Calu3 (cell line): Measurements from ENCODE around the gene TUBB6. TPM values are rescaled to one million over a fixed set of nuclear protein-coding genes. Genes with fewer than 3 reads are reported as not detected.

ENCODE experiments used
- BruUV-seq: library from RNA; stranded (reverse); fragments of 400-500 nt; replicated peaks from 2 replicates; lab custom pipeline; 2021; lab: Mats Ljungman, UMichigan
- CTCF ChIA-PET: fragments of 300-600 bp; sonication (Branson Sonifier 250); formaldehyde crosslinking; loops from one replicate; lab custom pipeline; 2022; ENCODE audit warnings: antibody characterized with exemption; lab: Charles Lee
- DNase-seq: peaks from one replicate; pipeline ENCODE4 v3.0.0; 2022
- H3K27ac Mint-ChIP-seq: one replicate; pipeline ENCODE4 v1.8.0; 2022; ENCODE audit warnings: mixed read lengths; ENCODE audit not compliant: unreplicated experiment
- H3K27me3 Mint-ChIP-seq: one replicate; pipeline ENCODE4 v1.8.0; 2022; ENCODE audit warnings: mixed read lengths; ENCODE audit not compliant: unreplicated experiment
- H3K36me3 Mint-ChIP-seq: one replicate; pipeline ENCODE4 v1.8.0; 2022; ENCODE audit warnings: mild to moderate bottlenecking, moderate library complexity, mixed read lengths; ENCODE audit not compliant: insufficient read depth, unreplicated experiment
- H3K4me1 Mint-ChIP-seq: one replicate; pipeline ENCODE4 v1.8.0; 2022; ENCODE audit warnings: mild to moderate bottlenecking, low read depth, mixed read lengths; ENCODE audit not compliant: unreplicated experiment
- H3K4me3 Mint-ChIP-seq: one replicate; pipeline ENCODE4 v1.8.0; 2022; ENCODE audit warnings: mild to moderate bottlenecking, low read depth, moderate library complexity, mixed read lengths; ENCODE audit not compliant: unreplicated experiment
- H3K9me3 Mint-ChIP-seq: one replicate; pipeline ENCODE4 v1.8.0; 2022; ENCODE audit warnings: low read depth, mixed read lengths; ENCODE audit not compliant: unreplicated experiment
- intact Hi-C: fragments of 100-400 bp; cut with micrococcal nuclease; formaldehyde crosslinking; loops from one replicate; pipeline ENCODE4 v1.10.0; 2022; ENCODE audit not compliant: unreplicated experiment
- total RNA-seq: library from RNA; stranded (reverse); gene quantifications from 2 replicates; pipeline ENCODE4 v1.2.3, GENCODE V29; 2022
- TF ChIP-seq, protein P1 (sequence below): fragments of 200-600 bp; IDR thresholded peaks from one replicate; pipeline ENCODE4 v1.8.0; 2022; ENCODE audit warnings: antibody characterized with exemption; ENCODE audit not compliant: unreplicated experiment

Gene TUBB6
- total RNA-seq, 1 experiment from 2014 or later = 25.7 TPM

DNA sequence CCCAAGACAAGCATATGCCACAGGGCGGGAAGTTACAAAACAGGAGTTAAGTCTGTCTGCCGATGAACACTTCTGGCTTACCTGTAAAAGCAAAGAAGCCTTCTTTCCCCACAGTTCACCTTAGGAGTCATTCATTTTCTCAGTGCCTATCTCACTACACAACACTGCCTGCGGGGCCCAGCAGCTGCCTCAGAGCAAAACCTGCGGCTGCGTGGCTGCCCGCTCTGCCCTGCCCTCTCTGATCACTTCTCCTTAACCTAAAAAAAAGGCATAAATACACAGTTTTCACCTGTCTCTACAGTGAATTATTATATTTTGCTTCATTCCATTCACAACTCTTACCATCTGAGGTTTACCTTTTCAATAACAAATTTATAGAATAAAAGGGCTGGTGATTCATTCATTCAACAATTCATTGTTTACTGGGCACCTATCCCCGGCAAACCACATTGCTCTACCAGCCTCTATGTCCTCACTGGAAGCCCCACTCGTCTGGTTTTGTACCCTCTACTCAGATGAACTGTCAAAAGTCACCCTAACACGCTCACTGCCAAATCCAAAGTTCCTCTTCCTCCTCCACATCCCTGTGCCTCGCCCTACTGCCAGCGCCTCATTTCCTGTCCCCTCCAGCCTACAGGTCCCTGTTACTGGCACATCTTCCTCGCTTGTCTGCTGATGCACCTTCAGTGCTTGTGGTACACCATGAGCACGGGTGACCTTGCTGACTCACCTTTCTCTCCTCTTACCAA lies 37.6 kb downstream of the TUBB6 start:
- intact Hi-C loops = no loop called here
- BruUV-seq = no TSS peak
- DNase-seq = no peak
- Mint-ChIP-seq H3K4me3 (no peak overlapping the region), H3K9me3 (no peaks in the 10 kb centered on the region), H3K4me1 (no peaks in the 10 kb centered on the region), H3K27ac (peak overlapping the region; percentile 1), H3K36me3 (peaks cover 60% of the 10 kb centered on the region), H3K27me3 (no peaks in the 10 kb centered on the region)
- TF ChIP-seq, protein P1, sequence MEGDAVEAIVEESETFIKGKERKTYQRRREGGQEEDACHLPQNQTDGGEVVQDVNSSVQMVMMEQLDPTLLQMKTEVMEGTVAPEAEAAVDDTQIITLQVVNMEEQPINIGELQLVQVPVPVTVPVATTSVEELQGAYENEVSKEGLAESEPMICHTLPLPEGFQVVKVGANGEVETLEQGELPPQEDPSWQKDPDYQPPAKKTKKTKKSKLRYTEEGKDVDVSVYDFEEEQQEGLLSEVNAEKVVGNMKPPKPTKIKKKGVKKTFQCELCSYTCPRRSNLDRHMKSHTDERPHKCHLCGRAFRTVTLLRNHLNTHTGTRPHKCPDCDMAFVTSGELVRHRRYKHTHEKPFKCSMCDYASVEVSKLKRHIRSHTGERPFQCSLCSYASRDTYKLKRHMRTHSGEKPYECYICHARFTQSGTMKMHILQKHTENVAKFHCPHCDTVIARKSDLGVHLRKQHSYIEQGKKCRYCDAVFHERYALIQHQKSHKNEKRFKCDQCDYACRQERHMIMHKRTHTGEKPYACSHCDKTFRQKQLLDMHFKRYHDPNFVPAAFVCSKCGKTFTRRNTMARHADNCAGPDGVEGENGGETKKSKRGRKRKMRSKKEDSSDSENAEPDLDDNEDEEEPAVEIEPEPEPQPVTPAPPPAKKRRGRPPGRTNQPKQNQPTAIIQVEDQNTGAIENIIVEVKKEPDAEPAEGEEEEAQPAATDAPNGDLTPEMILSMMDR = no peak
- CTCF ChIA-PET = no interaction called here

GRCh38 chr18:12346240-12346565 lies 38.2 kb downstream of the TUBB6 start:
- CTCF ChIA-PET = no interaction called here
- H3K36me3 Mint-ChIP-seq = peaks cover 60% of the 10 kb centered on the region
- BruUV-seq = no TSS peak

GRCh38 chr18:12347895-12348294 lies 39.9 kb downstream of the TUBB6 start:
- no peak overlapping the region for H3K4me3 Mint-ChIP-seq
- peaks cover 51% of the 10 kb centered on the region for H3K36me3 Mint-ChIP-seq
- no peaks in the 10 kb centered on the region for H3K4me1 Mint-ChIP-seq
- TF ChIP-seq, protein P1 = no peak
- H3K27ac Mint-ChIP-seq = no peak overlapping the region
- DNase-seq = no peak
- intact Hi-C loops = no loop called here
- no peaks in the 10 kb centered on the region for H3K9me3 Mint-ChIP-seq
- CTCF ChIA-PET = interaction anchor here (0.7 kb wide), 1 partner anchor 93 kb away, joined by 3 read pairs; no protein-coding TSS in a partner anchor
- no TSS peak for BruUV-seq
- no peaks in the 10 kb centered on the region for H3K27me3 Mint-ChIP-seq

More at GRCh38 chr18:12346240-12346565, 38.2 kb downstream of the TUBB6 start:
- intact Hi-C loops = no loop called here
- TF ChIP-seq, protein P1 = no peak
- no peak for DNase-seq
- Mint-ChIP-seq H3K9me3 (no peaks in the 10 kb centered on the region), H3K4me3 (no peak overlapping the region), H3K27ac (peak overlapping the region; percentile 1), H3K27me3 (no peaks in the 10 kb centered on the region), H3K4me1 (no peaks in the 10 kb centered on the region)

- H3K4me1 Mint-ChIP-seq = no peaks in the 10 kb centered on the region
- CTCF ChIA-PET = no interaction called here
- no peak overlapping the region for H3K27ac Mint-ChIP-seq
- peaks cover 44% of the 10 kb centered on the region for H3K36me3 Mint-ChIP-seq
- no peak for DNase-seq
- intact Hi-C loops = no loop called here
- H3K4me3 Mint-ChIP-seq = no peak overlapping the region
- no TSS peak for BruUV-seq
- TF ChIP-seq, protein P1 = no peak
- H3K9me3 Mint-ChIP-seq = no peaks in the 10 kb centered on the region
- H3K27me3 Mint-ChIP-seq = no peaks in the 10 kb centered on the region
These were observed 44.1 kb downstream of the TUBB6 start for GRCh38 chr18:12352188-12352587.
